NT2/D1 (cell line): ENCODE data around the gene ULK4.

Experiments used
- YY1 ChIP-seq: IDR thresholded peaks from 2 replicates; pipeline ENCODE4 v1.6.1; 2011; ENCODE audit not compliant: insufficient read length, insufficient read depth
- ZNF274 ChIP-seq: IDR thresholded peaks from 2 replicates; pipeline ENCODE4 v1.6.1; 2011; ENCODE audit warnings: mild to moderate bottlenecking, low read depth, low read length

DNA sequence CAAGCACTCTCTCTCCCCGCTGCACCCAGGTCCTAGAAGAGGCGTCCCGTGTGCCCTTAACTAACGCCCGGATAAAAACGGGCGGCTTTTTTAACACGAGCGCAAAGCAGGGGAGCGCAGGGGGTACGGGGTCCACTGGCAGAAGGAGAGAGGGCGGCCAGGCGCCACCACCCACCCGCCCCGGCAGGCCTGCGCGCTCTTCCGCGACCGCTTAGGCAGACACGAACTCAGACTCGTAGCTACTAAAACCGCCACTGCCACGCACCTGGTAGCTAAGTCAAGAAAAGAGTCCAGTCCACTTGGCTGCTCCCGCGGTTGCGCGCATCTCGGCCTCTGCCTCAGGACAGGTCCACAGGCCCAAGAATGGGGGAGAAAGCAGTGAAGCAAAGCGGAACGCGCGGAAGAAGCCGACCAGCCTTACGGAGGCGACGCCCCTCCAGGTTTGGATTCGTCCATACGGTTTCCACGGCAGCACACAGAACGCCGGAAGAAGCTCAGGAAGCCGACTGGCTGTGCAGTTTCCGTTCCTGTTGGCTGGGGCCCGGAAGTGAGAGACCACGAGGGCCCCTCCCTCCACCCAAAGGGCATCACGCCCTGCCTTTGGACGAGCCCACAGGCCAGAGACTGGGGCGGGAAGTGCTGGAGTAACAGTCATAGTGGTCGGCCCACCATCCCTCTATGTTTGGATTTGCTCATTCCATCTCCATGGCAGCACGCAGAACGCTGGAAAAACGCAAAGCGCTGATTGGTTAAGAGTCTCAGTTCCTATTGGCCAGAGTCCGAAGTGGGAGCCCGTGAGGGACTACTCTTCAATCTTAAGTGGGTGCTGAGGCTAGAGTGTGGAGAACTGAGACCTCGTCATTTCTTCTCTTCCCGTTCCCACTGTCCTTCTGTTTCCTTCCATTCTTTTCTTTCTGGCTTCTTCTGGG, at the start of gene ULK4:
- no peak for TF ChIP-seq ZNF274
- TF ChIP-seq YY1 = no peak
